Measurements from ENCODE around the gene LAMA2. TPM values are rescaled to one million over a fixed set of nuclear protein-coding genes. Genes with fewer than 3 reads are reported as not detected.

Gene LAMA2
- total RNA-seq (1 to 10 TPM; 2.2 to 3.4 TPM), total RNA-seq (1.6 to 13.0 reads per million in 2 donors)

- peaks cover 28% of the 10 kb centered on the region for H3K27me3 Mint-ChIP-seq
- ATAC-seq: no peak
- H3K27ac Mint-ChIP-seq: no peak within 1 kb of the TSS
- no peaks in the 10 kb centered on the region for H3K36me3 Mint-ChIP-seq (ENCODE audit: low read depth)
- H3K4me3 Mint-ChIP-seq: peak within 1 kb of the TSS; percentile 79
- peaks cover 9% of the 10 kb centered on the region for H3K4me1 Mint-ChIP-seq
- H3K9me3 ChIP-seq (ENCODE audit: control insufficient read depth, low read length, poor library complexity, severe bottlenecking): no peaks in the 10 kb centered on the region
- DNase-seq: no peak
These were observed at the start of gene LAMA2 for GRCh38 chr6:128882991-128883611. Gene LAMA2, plus strand, starts transcription at chr6:128883138. Its CDS starts 108 bp downstream, at chr6:128883246.

GRCh38 chr6:128836761-128837160 is 46.2 kb upstream of the LAMA2 start:
- DNase-seq (no peak), ATAC-seq (no peak)
- Mint-ChIP-seq H3K4me1 (no peaks in the 10 kb centered on the region), H3K36me3 (ENCODE audit: low read depth) (no peaks in the 10 kb centered on the region), H3K27ac (no peak overlapping the region), H3K27me3 (no peaks in the 10 kb centered on the region), H3K4me3 (no peak overlapping the region)
- H3K9me3 ChIP-seq (ENCODE audit: control insufficient read depth, low read length, poor library complexity, severe bottlenecking): no peaks in the 10 kb centered on the region

GRCh38 chr6:128841518-128841917 is 41.4 kb upstream of the LAMA2 start:
- no peaks in the 10 kb centered on the region for H3K9me3 ChIP-seq (ENCODE audit: control insufficient read depth, low read length, poor library complexity, severe bottlenecking)
- ATAC-seq (no peak), DNase-seq (no peak)
- H3K27me3 Mint-ChIP-seq: no peaks in the 10 kb centered on the region
- H3K4me3 Mint-ChIP-seq: no peak overlapping the region
- no peaks in the 10 kb centered on the region for H3K36me3 Mint-ChIP-seq (ENCODE audit: low read depth)
- no peaks in the 10 kb centered on the region for H3K4me1 Mint-ChIP-seq
- H3K27ac Mint-ChIP-seq: no peak overlapping the region

GRCh38 chr6:128844598-128844997 is 38.3 kb upstream of the LAMA2 start:
- DNase-seq (no peak), ATAC-seq (no peak)
- no peak overlapping the region for H3K4me3 Mint-ChIP-seq
- no peaks in the 10 kb centered on the region for H3K4me1 Mint-ChIP-seq
- no peaks in the 10 kb centered on the region for H3K9me3 ChIP-seq (ENCODE audit: control insufficient read depth, low read length, poor library complexity, severe bottlenecking)
- no peaks in the 10 kb centered on the region for H3K36me3 Mint-ChIP-seq (ENCODE audit: low read depth)
- H3K27me3 Mint-ChIP-seq: no peaks in the 10 kb centered on the region
- H3K27ac Mint-ChIP-seq: no peak overlapping the region

- H3K4me3 Mint-ChIP-seq: no peak overlapping the region
- H3K4me1 Mint-ChIP-seq: no peaks in the 10 kb centered on the region
- no peaks in the 10 kb centered on the region for H3K36me3 Mint-ChIP-seq (ENCODE audit: low read depth)
- no peak overlapping the region for H3K27ac Mint-ChIP-seq
- no peaks in the 10 kb centered on the region for H3K9me3 ChIP-seq (ENCODE audit: control insufficient read depth, low read length, poor library complexity, severe bottlenecking)
- H3K27me3 Mint-ChIP-seq: no peaks in the 10 kb centered on the region
- ATAC-seq (no peak), DNase-seq (no peak)
These were observed 35.3 kb upstream of the LAMA2 start for GRCh38 chr6:128847431-128848210.

- ATAC-seq (no peak), DNase-seq (no peak)
- H3K27ac Mint-ChIP-seq: no peak overlapping the region
- no peak overlapping the region for H3K4me3 Mint-ChIP-seq
- no peaks in the 10 kb centered on the region for H3K36me3 Mint-ChIP-seq (ENCODE audit: low read depth)
- H3K9me3 ChIP-seq (ENCODE audit: control insufficient read depth, low read length, poor library complexity, severe bottlenecking): no peaks in the 10 kb centered on the region
- no peaks in the 10 kb centered on the region for H3K4me1 Mint-ChIP-seq
- no peaks in the 10 kb centered on the region for H3K27me3 Mint-ChIP-seq
These were observed 34.6 kb upstream of the LAMA2 start for GRCh38 chr6:128848212-128848935.

- no peaks in the 10 kb centered on the region for H3K4me1 Mint-ChIP-seq
- DNase-seq: no peak
- H3K4me3 Mint-ChIP-seq: no peak overlapping the region
- no peaks in the 10 kb centered on the region for H3K27me3 Mint-ChIP-seq
- ATAC-seq: no peak
- no peaks in the 10 kb centered on the region for H3K9me3 ChIP-seq (ENCODE audit: control insufficient read depth, low read length, poor library complexity, severe bottlenecking)
- no peak overlapping the region for H3K27ac Mint-ChIP-seq
- no peaks in the 10 kb centered on the region for H3K36me3 Mint-ChIP-seq (ENCODE audit: low read depth)
These were observed 27.3 kb upstream of the LAMA2 start for GRCh38 chr6:128855581-128856085.

GRCh38 chr6:128857806-128858205 is 25.1 kb upstream of the LAMA2 start:
- Mint-ChIP-seq H3K27me3 (no peaks in the 10 kb centered on the region), H3K27ac (no peak overlapping the region), H3K4me1 (no peaks in the 10 kb centered on the region), H3K4me3 (no peak overlapping the region), H3K36me3 (ENCODE audit: low read depth) (no peaks in the 10 kb centered on the region)
- no peaks in the 10 kb centered on the region for H3K9me3 ChIP-seq (ENCODE audit: control insufficient read depth, low read length, poor library complexity, severe bottlenecking)
- ATAC-seq (no peak), DNase-seq (no peak)

- peaks cover 9% of the 10 kb centered on the region for H3K27me3 Mint-ChIP-seq
- no peak overlapping the region for H3K4me3 Mint-ChIP-seq
- no peaks in the 10 kb centered on the region for H3K36me3 Mint-ChIP-seq (ENCODE audit: low read depth)
- H3K9me3 ChIP-seq (ENCODE audit: control insufficient read depth, low read length, poor library complexity, severe bottlenecking): no peaks in the 10 kb centered on the region
- no peaks in the 10 kb centered on the region for H3K4me1 Mint-ChIP-seq
- H3K27ac Mint-ChIP-seq: no peak overlapping the region
- ATAC-seq: no peak
- no peak for DNase-seq
These were observed 22.2 kb upstream of the LAMA2 start for GRCh38 chr6:128860782-128861181.

GRCh38 chr6:128863983-128864382 is 19.0 kb upstream of the LAMA2 start:
- H3K9me3 ChIP-seq (ENCODE audit: control insufficient read depth, low read length, poor library complexity, severe bottlenecking): no peaks in the 10 kb centered on the region
- Mint-ChIP-seq H3K36me3 (ENCODE audit: low read depth) (peaks cover 3% of the 10 kb centered on the region), H3K4me1 (no peaks in the 10 kb centered on the region), H3K27me3 (peaks cover 9% of the 10 kb centered on the region), H3K27ac (no peak overlapping the region), H3K4me3 (no peak overlapping the region)
- ATAC-seq (no peak), DNase-seq (no peak)

GRCh38 chr6:128870746-128871145 is 12.2 kb upstream of the LAMA2 start:
- peaks cover 4% of the 10 kb centered on the region for H3K36me3 Mint-ChIP-seq (ENCODE audit: low read depth)
- H3K4me1 Mint-ChIP-seq: no peaks in the 10 kb centered on the region
- no peaks in the 10 kb centered on the region for H3K9me3 ChIP-seq (ENCODE audit: control insufficient read depth, low read length, poor library complexity, severe bottlenecking)
- no peaks in the 10 kb centered on the region for H3K27me3 Mint-ChIP-seq
- no peak overlapping the region for H3K4me3 Mint-ChIP-seq
- no peak overlapping the region for H3K27ac Mint-ChIP-seq
- no peak for DNase-seq
- no peak for ATAC-seq

GRCh38 chr6:128874863-128875262 is 8.1 kb upstream of the LAMA2 start:
- H3K4me3 Mint-ChIP-seq: no peak overlapping the region
- no peak for ATAC-seq
- no peak for DNase-seq
- no peaks in the 10 kb centered on the region for H3K4me1 Mint-ChIP-seq
- no peaks in the 10 kb centered on the region for H3K9me3 ChIP-seq (ENCODE audit: control insufficient read depth, low read length, poor library complexity, severe bottlenecking)
- H3K27me3 Mint-ChIP-seq: peaks cover 6% of the 10 kb centered on the region
- H3K36me3 Mint-ChIP-seq (ENCODE audit: low read depth): no peaks in the 10 kb centered on the region
- no peak overlapping the region for H3K27ac Mint-ChIP-seq

GRCh38 chr6:128882560-128882959 is 378 bp upstream of the LAMA2 start:
- H3K27me3 Mint-ChIP-seq: peaks cover 27% of the 10 kb centered on the region
- no peaks in the 10 kb centered on the region for H3K36me3 Mint-ChIP-seq (ENCODE audit: low read depth)
- peak overlapping the region; percentile 79 for H3K4me3 Mint-ChIP-seq
- H3K9me3 ChIP-seq (ENCODE audit: control insufficient read depth, low read length, poor library complexity, severe bottlenecking): no peaks in the 10 kb centered on the region
- no peak overlapping the region for H3K27ac Mint-ChIP-seq
- ATAC-seq: no peak
- no peak for DNase-seq
- peaks cover 9% of the 10 kb centered on the region for H3K4me1 Mint-ChIP-seq

Data from T-helper 17 cell (primary cell).